Head of caudate nucleus (tissue), 42 donors: ENCODE data around the gene ITLN2.
"Not testable (repeated sequence)": the region's sequence is repeated elsewhere in the genome, so short reads cannot be mapped to it uniquely, and the experiment has no call there.

Experiments
- DNase-seq, 42 donors: peaks; one replicate each; pipeline versions ENCODE4 v3.0.0 to v3.0.0-alpha.2; 2020 to 2021; ENCODE audit warnings: mixed read lengths in 7 of 42
- intact Hi-C: fragments of 100-400 bp; cut with DNase I; formaldehyde crosslinking; loops from one replicate; pipeline ENCODE4 v1.15.0; 2022

ITLN2 gene

GRCh38 chr1:160916666-160917065, 37.9 kb downstream of the ITLN2 start:
- intact Hi-C loops = no loop called here
- no peak for DNase-seq

DNA sequence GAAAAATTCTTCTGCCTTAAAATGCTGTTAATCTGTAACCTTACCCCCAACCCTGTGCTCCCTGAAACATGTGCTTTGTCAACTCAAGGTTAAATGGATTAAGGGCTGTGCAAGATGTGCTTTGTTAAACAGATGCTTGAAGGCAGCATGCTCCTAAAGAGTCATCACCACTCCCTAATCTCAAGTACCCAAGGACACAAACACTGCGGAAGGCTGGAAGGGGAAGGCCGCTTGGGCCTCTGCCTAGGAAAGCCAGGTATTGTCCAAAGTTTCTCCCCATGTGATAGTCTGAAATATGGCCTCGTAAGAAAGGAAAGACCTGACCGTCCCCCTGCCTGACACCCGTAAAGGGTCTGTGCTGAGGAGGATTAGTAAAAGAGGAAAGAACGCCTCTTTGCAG, 41.4 kb downstream of the ITLN2 start:
- DNase-seq, intact Hi-C loops: not testable (repeated sequence)

DNA sequence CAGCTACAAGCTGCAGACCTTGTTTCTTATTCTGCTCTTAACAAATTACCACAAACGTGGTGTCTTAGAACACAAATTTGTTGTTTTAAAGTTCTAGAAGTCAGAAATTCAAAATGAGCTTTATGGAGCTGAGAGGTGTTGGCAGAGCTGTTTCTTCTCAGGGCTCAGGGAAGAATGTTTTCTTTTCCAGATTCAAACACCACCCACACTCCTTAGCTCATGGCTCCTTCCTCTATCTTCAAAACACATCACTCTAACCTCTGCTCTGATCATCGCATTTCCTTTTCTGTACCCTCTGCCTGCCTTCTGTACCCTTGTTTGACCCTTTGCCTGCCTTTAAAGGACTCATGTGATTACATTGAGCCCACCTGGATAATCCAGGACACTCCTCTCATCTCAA, 42.7 kb downstream of the ITLN2 start:
- DNase-seq = no peak

GRCh38 chr1:160911441-160911840, 43.2 kb downstream of the ITLN2 start:
- intact Hi-C loops = no loop called here
- no peak for DNase-seq

More for the DNA sequence above, 42.7 kb downstream of the ITLN2 start:
- intact Hi-C loops = no loop called here

GRCh38 chr1:160910170-160910750, 44.3 kb downstream of the ITLN2 start:
- intact Hi-C loops = no loop called here
- DNase-seq = no peak

- intact Hi-C loops = no loop called here
These were observed 46.6 kb downstream of the ITLN2 start for GRCh38 chr1:160907976-160908375.

DNA sequence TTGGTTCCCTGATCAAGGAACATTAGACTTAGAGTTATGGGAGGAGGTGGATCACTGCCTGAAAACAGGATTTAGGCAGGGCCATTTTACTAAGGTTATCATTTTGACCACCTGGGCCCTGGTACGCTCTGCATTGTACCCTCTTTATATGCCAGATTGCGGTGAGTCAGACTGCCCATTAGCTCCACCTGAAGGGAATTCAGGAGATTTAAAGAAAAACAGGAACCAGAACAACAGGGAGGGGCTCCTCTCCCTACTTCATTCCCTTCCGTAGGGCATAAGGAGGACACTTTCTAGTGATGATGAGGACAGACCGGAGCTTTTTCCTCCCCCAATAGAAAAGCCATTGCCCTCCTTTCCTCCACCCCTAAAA, 49.0 kb downstream of the ITLN2 start:
- intact Hi-C loops = no loop called here
- DNase-seq = no peak

More at GRCh38 chr1:160907976-160908375, 46.6 kb downstream of the ITLN2 start:
- DNase-seq = no peak

GRCh38 chr1:160904783-160905616, 49.6 kb downstream of the ITLN2 start:
- DNase-seq = no peak
- intact Hi-C loops = no loop called here

DNA sequence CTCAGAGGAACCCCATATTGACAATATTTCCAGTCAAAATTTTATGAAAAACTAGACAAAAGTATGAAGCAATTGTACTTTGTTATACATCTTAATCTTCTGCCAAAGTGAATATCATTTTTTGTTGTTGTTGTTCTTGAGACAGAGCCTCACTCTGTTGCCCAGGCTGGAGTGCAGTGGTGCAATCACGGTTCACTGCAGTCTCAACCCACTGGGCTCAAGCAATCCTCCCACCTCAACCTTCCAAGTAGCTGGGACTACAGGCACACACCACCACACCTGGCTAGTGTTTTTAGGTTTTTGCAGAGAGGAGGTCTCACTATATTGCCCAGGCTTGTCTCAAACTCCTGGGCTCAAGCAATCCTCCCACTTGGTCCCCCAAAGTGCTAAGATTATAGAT, 52.4 kb downstream of the ITLN2 start:
- intact Hi-C loops, DNase-seq: not testable (repeated sequence)

DNA sequence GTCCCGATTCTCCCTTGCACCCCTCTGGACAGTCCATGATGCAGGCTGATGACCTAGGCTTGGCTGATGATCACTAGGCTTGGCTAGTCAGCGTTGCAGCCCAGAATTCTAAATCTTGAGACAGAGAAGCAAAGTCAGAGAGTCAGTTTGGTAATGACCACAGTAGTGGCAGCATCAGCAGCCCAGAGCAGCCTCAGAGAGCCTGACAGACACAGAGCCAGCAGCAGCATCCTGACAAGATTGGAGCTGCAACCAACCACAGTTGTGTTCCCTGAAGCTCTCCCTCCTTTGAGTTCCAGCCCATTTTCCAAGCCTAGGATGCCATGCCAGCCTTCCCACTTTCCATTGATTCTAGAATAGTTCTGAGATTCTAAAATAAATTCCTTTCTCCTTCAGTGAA, 52.8 kb downstream of the ITLN2 start:
- intact Hi-C loops = no loop called here
- no peak for DNase-seq

DNA sequence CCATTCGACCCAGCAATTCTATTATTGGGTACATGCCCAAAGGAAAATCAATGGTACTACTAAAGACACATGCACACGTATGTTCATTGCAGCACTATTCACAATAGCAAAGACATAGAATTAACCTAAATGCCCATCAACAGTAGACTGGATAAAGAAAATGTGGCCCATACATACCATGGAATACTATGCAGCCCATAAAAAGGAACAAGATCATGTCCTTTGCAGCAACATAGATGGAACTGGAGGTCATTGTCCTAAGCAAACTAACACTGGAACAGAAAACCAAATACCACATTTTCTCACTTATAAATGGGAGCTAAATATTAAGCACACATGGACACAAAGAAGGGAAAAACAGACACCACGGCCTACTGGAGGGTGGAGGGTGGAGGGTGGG, 53.9 kb downstream of the ITLN2 start:
- intact Hi-C loops, DNase-seq: not testable (repeated sequence)
